Brain microvascular endothelial cell (primary cell): ENCODE data around the gene ANKRD12.

Experiments
- DNase-seq: peaks from one replicate; pipeline ENCODE4 v3.0.0-alpha.2; 2020
- H3K27ac ChIP-seq: fragments of 250-450 bp; sonication (Bioruptor Pico); 2 replicates; pipeline ENCODE4 v1.5.1; 2020; ENCODE audit warnings: mild to moderate bottlenecking, moderate library complexity
- H3K27me3 ChIP-seq: fragments of 250-450 bp; sonication (Bioruptor Pico); replicated peaks from 2 replicates; pipeline ENCODE4 v1.5.1; 2020; ENCODE audit warnings: mild to moderate bottlenecking
- H3K36me3 ChIP-seq: fragments of 250-450 bp; sonication (Bioruptor Pico); replicated peaks from 2 replicates; pipeline ENCODE4 v1.5.1; 2020; ENCODE audit warnings: mild to moderate bottlenecking
- H3K4me3 ChIP-seq: 2 replicates; pipeline ENCODE4 v1.5.1; 2011; ENCODE audit warnings: low read depth, mild to moderate bottlenecking, control low read depth, low read length, moderate library complexity
- CTCF ChIP-seq: IDR thresholded peaks from 2 replicates; pipeline ENCODE4 v1.5.1; 2011; ENCODE audit warnings: low read depth, mild to moderate bottlenecking, moderate library complexity, low read length, control low read depth, inconsistent platforms; ENCODE audit errors: missing control alignments
- in situ Hi-C: cut with HindIII; loops from 2 replicates; pipeline ENCODE4 v1.10.0; 2017; ENCODE audit warnings: low sequenced_read_pairs, low pct_ligation_motif_present

Gene ANKRD12

GRCh38 chr18:9216459-9216858 is 79.9 kb downstream of the ANKRD12 start:
- no peaks in the 10 kb centered on the region for H3K27me3 ChIP-seq
- no peak overlapping the region for H3K27ac ChIP-seq
- in situ Hi-C loops, result no loop called here
- TF ChIP-seq CTCF, result no peak
- DNase-seq, result no peak
- no peak overlapping the region for H3K4me3 ChIP-seq
- peaks cover 5% of the 10 kb centered on the region for H3K36me3 ChIP-seq

- TF ChIP-seq CTCF, result no peak
- Histone ChIP-seq H3K27me3 (no peaks in the 10 kb centered on the region), H3K27ac (no peak overlapping the region), H3K4me3 (no peak overlapping the region), H3K36me3 (peaks cover 6% of the 10 kb centered on the region)
- in situ Hi-C loops, result no loop called here
- peak; percentile 21 for DNase-seq
These were observed 81.3 kb downstream of the ANKRD12 start for GRCh38 chr18:9217743-9218451.

GRCh38 chr18:9221040-9221439 is 84.5 kb downstream of the ANKRD12 start:
- H3K4me3 ChIP-seq, result no peak overlapping the region
- TF ChIP-seq CTCF, result no peak
- H3K27me3 ChIP-seq, result no peaks in the 10 kb centered on the region
- in situ Hi-C loops, result no loop called here
- no peak for DNase-seq
- H3K27ac ChIP-seq, result no peak overlapping the region
- peaks cover 3% of the 10 kb centered on the region for H3K36me3 ChIP-seq

GRCh38 chr18:9221661-9222060 is 85.1 kb downstream of the ANKRD12 start:
- in situ Hi-C loops, result no loop called here
- no peak for TF ChIP-seq CTCF
- Histone ChIP-seq H3K27me3 (no peaks in the 10 kb centered on the region), H3K4me3 (no peak overlapping the region), H3K36me3 (peaks cover 3% of the 10 kb centered on the region), H3K27ac (no peak overlapping the region)
- no peak for DNase-seq

- Histone ChIP-seq H3K36me3 (peaks cover 3% of the 10 kb centered on the region), H3K27me3 (no peaks in the 10 kb centered on the region), H3K27ac (no peak overlapping the region), H3K4me3 (no peak overlapping the region)
- TF ChIP-seq CTCF, result no peak
- in situ Hi-C loops, result no loop called here
- no peak for DNase-seq
These were observed 86.8 kb downstream of the ANKRD12 start for GRCh38 chr18:9223356-9223755.

- in situ Hi-C loops, result no loop called here
- no peak for DNase-seq
- H3K27ac ChIP-seq, result no peak overlapping the region
- no peak for TF ChIP-seq CTCF
- peaks cover 3% of the 10 kb centered on the region for H3K36me3 ChIP-seq
- no peaks in the 10 kb centered on the region for H3K27me3 ChIP-seq
- H3K4me3 ChIP-seq, result no peak overlapping the region
These were observed 89.9 kb downstream of the ANKRD12 start for GRCh38 chr18:9226463-9226862.
